ENCODE data around the gene SLC18A3. TPM values are rescaled to one million over a fixed set of nuclear protein-coding genes. Genes with fewer than 3 reads are reported as not detected.

SLC18A3 gene
- total RNA-seq, 4 donors from 2014 or later, result 0.07 TPM; not detected in 3

GRCh38 chr10:49577182-49577925 lies 32.8 kb upstream of the SLC18A3 start:
- TF ChIP-seq, protein P1, sequence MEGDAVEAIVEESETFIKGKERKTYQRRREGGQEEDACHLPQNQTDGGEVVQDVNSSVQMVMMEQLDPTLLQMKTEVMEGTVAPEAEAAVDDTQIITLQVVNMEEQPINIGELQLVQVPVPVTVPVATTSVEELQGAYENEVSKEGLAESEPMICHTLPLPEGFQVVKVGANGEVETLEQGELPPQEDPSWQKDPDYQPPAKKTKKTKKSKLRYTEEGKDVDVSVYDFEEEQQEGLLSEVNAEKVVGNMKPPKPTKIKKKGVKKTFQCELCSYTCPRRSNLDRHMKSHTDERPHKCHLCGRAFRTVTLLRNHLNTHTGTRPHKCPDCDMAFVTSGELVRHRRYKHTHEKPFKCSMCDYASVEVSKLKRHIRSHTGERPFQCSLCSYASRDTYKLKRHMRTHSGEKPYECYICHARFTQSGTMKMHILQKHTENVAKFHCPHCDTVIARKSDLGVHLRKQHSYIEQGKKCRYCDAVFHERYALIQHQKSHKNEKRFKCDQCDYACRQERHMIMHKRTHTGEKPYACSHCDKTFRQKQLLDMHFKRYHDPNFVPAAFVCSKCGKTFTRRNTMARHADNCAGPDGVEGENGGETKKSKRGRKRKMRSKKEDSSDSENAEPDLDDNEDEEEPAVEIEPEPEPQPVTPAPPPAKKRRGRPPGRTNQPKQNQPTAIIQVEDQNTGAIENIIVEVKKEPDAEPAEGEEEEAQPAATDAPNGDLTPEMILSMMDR (IDR thresholded peaks at IDR 0.05), result no peak
- no peak for TF ChIP-seq POLR2A (IDR thresholded peaks at IDR 0.05)
- intact Hi-C loops (cut with DNase I; ENCODE audit: low total_unique reads), result no loop called here
- Histone ChIP-seq H3K27me3 (no peaks in the 10 kb centered on the region), H3K9me3 (no peaks in the 10 kb centered on the region), H3K4me1 (no peaks in the 10 kb centered on the region), H3K4me3 (no peak overlapping the region), H3K27ac (no peak overlapping the region), H3K36me3 (no peaks in the 10 kb centered on the region)
- no peak for DNase-seq

GRCh38 chr10:49578392-49578791 lies 31.7 kb upstream of the SLC18A3 start:
- Histone ChIP-seq H3K27me3 (no peaks in the 10 kb centered on the region), H3K27ac (no peak overlapping the region), H3K36me3 (no peaks in the 10 kb centered on the region), H3K4me1 (no peaks in the 10 kb centered on the region), H3K4me3 (no peak overlapping the region), H3K9me3 (no peaks in the 10 kb centered on the region)
- TF ChIP-seq, protein P1 (IDR thresholded peaks at IDR 0.05), result no peak
- TF ChIP-seq POLR2A (IDR thresholded peaks at IDR 0.05), result no peak
- no peak for DNase-seq
- intact Hi-C loops (cut with DNase I; ENCODE audit: low total_unique reads), result no loop called here

GRCh38 chr10:49579621-49580020 lies 30.5 kb upstream of the SLC18A3 start:
- TF ChIP-seq, protein P1 (IDR thresholded peaks at IDR 0.05), result no peak
- no peak for TF ChIP-seq POLR2A (IDR thresholded peaks at IDR 0.05)
- intact Hi-C loops (cut with DNase I; ENCODE audit: low total_unique reads), result no loop called here
- peak overlapping the region in 1 of 2 donors; percentile 35 for H3K27ac ChIP-seq

DNA sequence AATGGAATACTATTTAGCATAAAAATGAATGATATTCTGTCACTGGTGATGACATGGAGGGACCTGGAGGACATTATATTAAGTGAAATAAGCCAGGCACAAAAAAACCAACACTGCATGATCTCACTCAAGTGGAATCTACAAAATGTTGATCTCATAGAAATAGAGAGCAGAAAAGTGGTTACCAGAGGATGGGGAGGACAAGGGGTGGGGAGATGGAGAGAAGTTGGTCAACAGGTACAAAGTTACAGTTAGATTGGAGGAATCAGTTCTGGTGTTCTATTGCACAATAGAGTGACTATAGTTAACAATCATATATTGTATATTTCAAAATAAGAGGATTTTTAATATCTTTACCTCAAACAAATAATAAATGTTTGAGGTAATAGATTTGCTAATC lies 24.7 kb upstream of the SLC18A3 start:
- H3K4me3 ChIP-seq, result no peak overlapping the region
- no peak for DNase-seq
- intact Hi-C loops (cut with DNase I; ENCODE audit: low total_unique reads), result no loop called here

More at GRCh38 chr10:49579621-49580020, 30.5 kb upstream of the SLC18A3 start:
- Histone ChIP-seq H3K9me3 (no peaks in the 10 kb centered on the region), H3K27me3 (no peaks in the 10 kb centered on the region), H3K4me1 (no peaks in the 10 kb centered on the region), H3K36me3 (no peaks in the 10 kb centered on the region), H3K4me3 (no peak overlapping the region)
- peak in 1 of 2 donors; percentile 24 for DNase-seq

DNA sequence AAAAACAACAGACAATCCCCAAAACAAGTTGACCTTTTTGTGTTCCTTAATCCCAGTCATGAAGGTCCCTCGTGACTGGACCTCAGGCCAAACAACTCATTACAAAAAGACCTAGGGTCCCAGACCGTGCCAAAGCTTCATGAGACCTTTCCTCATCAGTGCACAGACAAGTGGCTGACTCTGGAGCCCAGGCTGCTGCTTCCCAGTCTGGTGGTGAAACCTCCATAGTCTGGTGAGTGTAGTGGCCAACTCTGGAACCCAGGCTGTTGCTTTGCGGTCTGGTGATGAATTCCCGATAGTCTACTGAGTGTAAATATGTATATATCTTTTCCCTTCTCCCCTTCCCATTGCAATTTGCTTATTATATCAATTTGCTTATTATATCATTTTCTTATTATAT lies 22.1 kb upstream of the SLC18A3 start:
- H3K27me3 ChIP-seq, result no peaks in the 10 kb centered on the region
- no peaks in the 10 kb centered on the region for H3K36me3 ChIP-seq
- intact Hi-C loops (cut with DNase I; ENCODE audit: low total_unique reads), result no loop called here
- TF ChIP-seq POLR2A (IDR thresholded peaks at IDR 0.05), result no peak
- H3K9me3 ChIP-seq, result no peaks in the 10 kb centered on the region
- H3K27ac ChIP-seq, result no peak overlapping the region
- DNase-seq, result no peak
- H3K4me1 ChIP-seq, result no peaks in the 10 kb centered on the region
- H3K4me3 ChIP-seq, result no peak overlapping the region

More for the DNA sequence above, 24.7 kb upstream of the SLC18A3 start:
- no peaks in the 10 kb centered on the region for H3K4me1 ChIP-seq
- H3K9me3 ChIP-seq, result no peaks in the 10 kb centered on the region
- TF ChIP-seq, protein P1 (IDR thresholded peaks at IDR 0.05), result no peak
- no peak for TF ChIP-seq POLR2A (IDR thresholded peaks at IDR 0.05)
- no peak overlapping the region for H3K27ac ChIP-seq
- no peaks in the 10 kb centered on the region for H3K36me3 ChIP-seq
- H3K27me3 ChIP-seq, result no peaks in the 10 kb centered on the region

Measured in uterus (tissue), 4 donors.